Measurements from ENCODE around the gene RPA1.

Gene RPA1

GRCh38 chr17:1898872-1899271 is 69.1 kb downstream of the RPA1 start:
- Histone ChIP-seq H3K27ac (no peak overlapping the region), H3K4me3 (no peak overlapping the region)
- no peak for TF ChIP-seq CTCF (IDR thresholded peaks at IDR 0.05)
- no peak for DNase-seq (ENCODE audit: low spot score)

- H3K4me3 ChIP-seq = no peak overlapping the region
- no peak for DNase-seq (ENCODE audit: low spot score)
- H3K27ac ChIP-seq = no peak overlapping the region
- no peak for TF ChIP-seq CTCF (IDR thresholded peaks at IDR 0.05)
Measured at GRCh38 chr17:1899403-1900000, 69.7 kb downstream of the RPA1 start.

GRCh38 chr17:1904273-1905182 is 74.7 kb downstream of the RPA1 start:
- Histone ChIP-seq H3K4me3 (no peak overlapping the region), H3K27ac (no peak overlapping the region)
- no peak for DNase-seq (ENCODE audit: low spot score)
- no peak for TF ChIP-seq CTCF (IDR thresholded peaks at IDR 0.05)

GRCh38 chr17:1905190-1905913 is 75.5 kb downstream of the RPA1 start:
- no peak for TF ChIP-seq CTCF (IDR thresholded peaks at IDR 0.05)

GRCh38 chr17:1906662-1907101 is 76.9 kb downstream of the RPA1 start:
- Histone ChIP-seq H3K27ac (no peak overlapping the region), H3K4me3 (no peak overlapping the region)
- no peak for TF ChIP-seq CTCF (IDR thresholded peaks at IDR 0.05)
- DNase-seq (ENCODE audit: low spot score) = no peak

More at GRCh38 chr17:1905190-1905913, 75.5 kb downstream of the RPA1 start:
- no peak for DNase-seq (ENCODE audit: low spot score)
- Histone ChIP-seq H3K4me3 (no peak overlapping the region), H3K27ac (no peak overlapping the region)

GRCh38 chr17:1907216-1907631 is 77.4 kb downstream of the RPA1 start:
- Histone ChIP-seq H3K4me3 (no peak overlapping the region), H3K27ac (no peak overlapping the region)
- DNase-seq (ENCODE audit: low spot score) = no peak
- TF ChIP-seq CTCF (IDR thresholded peaks at IDR 0.05) = no peak
